HFFc6 (cell line): ENCODE measurements around the gene BUB3. TPM values are rescaled to one million over a fixed set of nuclear protein-coding genes. Genes with fewer than 3 reads are reported as not detected.
A peak's percentile ranks its signal among the peaks of the same experiment; 100 is the strongest.
"Not testable (repeated sequence)": the region's sequence is repeated elsewhere in the genome, so short reads cannot be mapped to it uniquely, and the experiment has no call there.

Experiments used
- DNase-seq: peaks from one replicate; pipeline ENCODE4 v3.0.0-alpha.2; 2018
- H3K27ac Mint-ChIP-seq: 2 replicates; pipeline ENCODE4 v1.8.0; 2020; ENCODE audit warnings: mild to moderate bottlenecking, mixed read lengths
- H3K27me3 Mint-ChIP-seq: 2 replicates; pipeline ENCODE4 v1.8.0; 2021; ENCODE audit warnings: mild to moderate bottlenecking, moderate library complexity, mixed read lengths; ENCODE audit not compliant: insufficient read depth
- H3K36me3 Mint-ChIP-seq: 2 replicates; pipeline ENCODE4 v1.8.0; 2021; ENCODE audit warnings: low read depth, mixed read lengths
- H3K4me1 Mint-ChIP-seq: 2 replicates; pipeline ENCODE4 v1.8.0; 2020; ENCODE audit warnings: low read depth, mixed read lengths
- H3K4me3 Mint-ChIP-seq: 2 replicates; pipeline ENCODE4 v1.8.0; 2020; ENCODE audit warnings: mild to moderate bottlenecking, moderate library complexity, mixed read lengths
- H3K9me3 Mint-ChIP-seq: 2 replicates; pipeline ENCODE4 v1.8.0; 2020; ENCODE audit warnings: mild to moderate bottlenecking, mixed read lengths
- CTCF ChIP-seq: fragments of 200-600 bp; sonication (generic); IDR thresholded peaks from 2 replicates; pipeline ENCODE4 v1.5.0; 2021; ENCODE audit warnings: antibody characterized with exemption, mild to moderate bottlenecking
- total RNA-seq, 6 experiments: library from RNA; stranded (reverse); fragmentation: NEBNext Ultra II Directional; extraction: Animal tissue kit (Norgen Biotek cat#: 25700); gene quantifications; 2 replicates in 1 of 6; 3 replicates in 5 of 6; pipeline ENCODE4 v1.2.3, GENCODE V29; 2021

The BUB3 gene
- total RNA-seq, 6 experiments from 2014 or later: 154 to 214 (median 202) TPM

GRCh38 chr10:123166618-123167017 lies 12.4 kb downstream of the BUB3 start:
- 0 out of 2 replicates have a peak overlapping the region, but pooled peaks have one; percentile 8 for H3K27ac Mint-ChIP-seq

GRCh38 chr10:123170961-123171360 lies 16.8 kb downstream of the BUB3 start:
- Mint-ChIP-seq H3K4me1 (no peaks in the 10 kb centered on the region), H3K27ac (no peak overlapping the region), H3K9me3 (no peaks in the 10 kb centered on the region), H3K27me3 (no peaks in the 10 kb centered on the region), H3K4me3 (no peak overlapping the region), H3K36me3 (peaks cover 47% of the 10 kb centered on the region)
- TF ChIP-seq CTCF: no peak
- no peak for DNase-seq

More at GRCh38 chr10:123166618-123167017, 12.4 kb downstream of the BUB3 start:
- 0 out of 2 replicates have a peak, but pooled peaks cover 3% of the 10 kb centered on the region for H3K4me1 Mint-ChIP-seq
- no peaks in the 10 kb centered on the region for H3K9me3 Mint-ChIP-seq
- no peak overlapping the region for H3K4me3 Mint-ChIP-seq
- no peaks in the 10 kb centered on the region for H3K27me3 Mint-ChIP-seq
- TF ChIP-seq CTCF: no peak
- peaks cover 60% of the 10 kb centered on the region for H3K36me3 Mint-ChIP-seq
- no peak for DNase-seq

GRCh38 chr10:123171616-123172015 lies 17.4 kb downstream of the BUB3 start:
- not testable (repeated sequence) for H3K27me3 Mint-ChIP-seq, DNase-seq, H3K4me3 Mint-ChIP-seq, H3K27ac Mint-ChIP-seq, H3K4me1 Mint-ChIP-seq, H3K9me3 Mint-ChIP-seq
- peaks cover 47% of the 10 kb centered on the region for H3K36me3 Mint-ChIP-seq

- DNase-seq: no peak
- no peaks in the 10 kb centered on the region for H3K9me3 Mint-ChIP-seq
- H3K4me1 Mint-ChIP-seq: no peaks in the 10 kb centered on the region
- no peak overlapping the region for H3K27ac Mint-ChIP-seq
- H3K27me3 Mint-ChIP-seq: peaks cover 1% of the 10 kb centered on the region; the same call in 1 of the 2 replicates
- TF ChIP-seq CTCF: no peak
- peaks cover 41% of the 10 kb centered on the region for H3K36me3 Mint-ChIP-seq
- H3K4me3 Mint-ChIP-seq: no peak overlapping the region
Measured at GRCh38 chr10:123175389-123176387, 21.5 kb downstream of the BUB3 start.

- H3K9me3 Mint-ChIP-seq, DNase-seq, H3K27me3 Mint-ChIP-seq, H3K27ac Mint-ChIP-seq, H3K4me3 Mint-ChIP-seq, H3K4me1 Mint-ChIP-seq: not testable (repeated sequence)
- H3K36me3 Mint-ChIP-seq: peaks cover 40% of the 10 kb centered on the region
Measured at GRCh38 chr10:123178390-123178789, 24.2 kb downstream of the BUB3 start.

- H3K27ac Mint-ChIP-seq: no peak overlapping the region
- H3K9me3 Mint-ChIP-seq: peaks cover 19% of the 10 kb centered on the region
- no peaks in the 10 kb centered on the region for H3K4me1 Mint-ChIP-seq
Measured at GRCh38 chr10:123180101-123181090, 26.2 kb downstream of the BUB3 start.

More at GRCh38 chr10:123180101-123181090, 26.2 kb downstream of the BUB3 start:
- Mint-ChIP-seq H3K36me3 (peaks cover 46% of the 10 kb centered on the region), H3K27me3 (peaks cover 1% of the 10 kb centered on the region; the same call in 1 of the 2 replicates), H3K4me3 (no peak overlapping the region)
- no peak for TF ChIP-seq CTCF
- DNase-seq: no peak
